T-cell (primary cell): ENCODE measurements around the gene CCDC154. TPM values are rescaled to one million over a fixed set of nuclear protein-coding genes. Genes with fewer than 3 reads are reported as not detected.
A peak's percentile ranks its signal among the peaks of the same experiment; 100 is the strongest.

Experiments
- ATAC-seq, 4 experiments: fragments of 200-7000 bp in 3 of 4; fragments of 150-1000 bp in 1 of 4; cut with Tn5 transposase; replicated peaks in 1 of 4; 1 replicate in 3 of 4; 2 replicates in 1 of 4; pipeline ENCODE4 v1.10.0; 2021; ENCODE audit warnings: moderate library complexity in 3 of 4, mild to moderate bottlenecking in 2 of 4, moderate number of reproducible peaks in 1 of 4
- CTCF ChIA-PET, 2 donors: fragments of 300-600 bp; sonication (Branson Sonifier 250); formaldehyde crosslinking; loops; one replicate each; lab custom pipeline; 2022; ENCODE audit warnings: antibody characterized with exemption in 2 of 2; lab: Charles Lee
- POLR2A ChIA-PET, 2 donors: fragments of 300-600 bp; sonication (Branson Sonifier 250); formaldehyde crosslinking; loops; one replicate each; lab custom pipeline; 2022; ENCODE audit warnings: antibody characterized with exemption in 2 of 2; lab: Charles Lee
- DNase-seq, 35 experiments: peaks; one replicate each; pipeline versions ENCODE4 v3.0.0 to v3.0.0-alpha.2; 2013 to 2023
- H3K27ac ChIP-seq: one replicate; pipeline ENCODE4 v1.5.1; 2013; ENCODE audit warnings: low read length
- H3K27me3 ChIP-seq, 2 experiments: replicated peaks in 1 of 2; 1 replicate in 1 of 2; 2 replicates in 1 of 2; pipeline versions ENCODE4 v1.6.1 to v1.7.0; 2013; ENCODE audit warnings: low read length in 1 of 2, mixed read lengths in 1 of 2; ENCODE audit not compliant: control insufficient read depth in 2 of 2, insufficient read depth in 2 of 2; ENCODE audit errors: extremely low read depth in 1 of 2
- H3K36me3 ChIP-seq, 2 donors: 1 replicate in 1 of 2; 2 replicates in 1 of 2; pipeline versions ENCODE4 v1.6.1 to v1.7.0; 2013; ENCODE audit warnings: low read length in 1 of 2; ENCODE audit not compliant: control insufficient read depth in 2 of 2, insufficient read depth in 1 of 2; ENCODE audit errors: extremely low read depth in 1 of 2
- H3K4me1 ChIP-seq, 2 experiments: 1 replicate in 1 of 2; 2 replicates in 1 of 2; pipeline versions ENCODE4 v1.6.1 to v1.7.0; 2013; ENCODE audit warnings: low read length in 2 of 2, mixed read lengths in 1 of 2; ENCODE audit not compliant: insufficient read depth in 2 of 2, control insufficient read depth in 1 of 2; ENCODE audit errors: extremely low read depth in 1 of 2
- H3K4me3 ChIP-seq, 2 donors: 1 replicate in 1 of 2; 2 replicates in 1 of 2; pipeline versions ENCODE4 v1.5.1 to v1.7.0; 2013; ENCODE audit warnings: mild to moderate bottlenecking in 2 of 2, low read length in 1 of 2, moderate library complexity in 1 of 2; ENCODE audit not compliant: control insufficient read depth in 1 of 2; ENCODE audit errors: extremely low read depth in 1 of 2
- H3K9me3 ChIP-seq: 2 replicates; pipeline ENCODE4 v1.7.0; 2013
- H3K27ac Mint-ChIP-seq, 2 donors: one replicate each; pipeline ENCODE4 v1.8.0; 2020 to 2021; ENCODE audit warnings: mild to moderate bottlenecking in 2 of 2, mixed read lengths in 2 of 2
- H3K27me3 Mint-ChIP-seq, 2 donors: one replicate each; pipeline ENCODE4 v1.8.0; 2021 to 2022; ENCODE audit warnings: mixed read lengths in 2 of 2
- H3K36me3 Mint-ChIP-seq: one replicate; pipeline ENCODE4 v1.8.0; 2021; ENCODE audit warnings: mixed read lengths
- H3K4me1 Mint-ChIP-seq, 3 donors: one replicate each; pipeline ENCODE4 v1.8.0; 2020 to 2022; ENCODE audit warnings: mixed read lengths in 3 of 3, mild to moderate bottlenecking in 1 of 3
- H3K4me3 Mint-ChIP-seq, 3 donors: one replicate each; pipeline ENCODE4 v1.8.0; 2020 to 2022; ENCODE audit warnings: mild to moderate bottlenecking in 3 of 3, mixed read lengths in 3 of 3, moderate library complexity in 3 of 3
- H3K9me3 Mint-ChIP-seq, 3 donors: one replicate each; pipeline ENCODE4 v1.8.0; 2020 to 2022; ENCODE audit warnings: mixed read lengths in 3 of 3
- WGBS: methylation state at CpG from one replicate; pipeline ENCODE4 v1.1.5; 2013; ENCODE audit warnings: missing lambda C conversion rate; ENCODE audit not compliant: insufficient coverage; 5-methylcytosine and 5-hydroxymethylcytosine counted together
- total RNA-seq, 35 experiments: library from RNA in 6 of 35; stranded (reverse) in 6 of 35; fragments of 120-200 nt in 1 of 35; gene quantifications; one replicate each; pipeline versions ENCODE4 v1.2.1 to v1.2.4 and lab custom pipeline; 2013 to 2026

Gene CCDC154
- total RNA-seq, 5 donors from 2014 or later (not counting 1 experiment from before 2014, with no cell fraction given) = 2.5 to 9.3 (median 6.5) TPM

- ATAC-seq = no peak
- no peaks in the 10 kb centered on the region for H3K36me3 Mint-ChIP-seq
- peaks cover 0 to 3% of the 10 kb centered on the region in 2 donors for H3K27me3 Mint-ChIP-seq
- 85% methylated on average over 51 of the region's 53 CpGs for WGBS
- H3K4me1 ChIP-seq = peaks cover 0 to 24% of the 10 kb centered on the region in 2 experiments
- no peak for DNase-seq
- no peak overlapping the region for H3K4me3 ChIP-seq
- no peaks in the 10 kb centered on the region for H3K4me1 Mint-ChIP-seq
- no peaks in the 10 kb centered on the region for H3K9me3 Mint-ChIP-seq
- H3K36me3 ChIP-seq = no peaks in the 10 kb centered on the region
- ChIA-PET POLR2A (no interaction called here), CTCF (no interaction called here)
- H3K4me3 Mint-ChIP-seq = no peak overlapping the region
- H3K27me3 ChIP-seq = peaks cover 0 to 37% of the 10 kb centered on the region in 2 experiments
- no peak overlapping the region for H3K27ac Mint-ChIP-seq
- no peak overlapping the region for H3K27ac ChIP-seq
- H3K9me3 ChIP-seq = no peaks in the 10 kb centered on the region
Measured at GRCh38 chr16:1427473-1428461, 16.6 kb downstream of the CCDC154 start.

- Mint-ChIP-seq H3K27me3 (peaks cover 0 to 3% of the 10 kb centered on the region in 2 donors), H3K4me3 (no peak overlapping the region), H3K36me3 (no peaks in the 10 kb centered on the region), H3K4me1 (peaks cover 0 to 3% (median 0%) of the 10 kb centered on the region in 3 donors), H3K27ac (no peak overlapping the region), H3K9me3 (no peaks in the 10 kb centered on the region)
- DNase-seq (no peak), ATAC-seq (no peak)
- ChIA-PET CTCF (no interaction called here), POLR2A (no interaction called here)
- 92% methylated on average over 39 of the region's 42 CpGs for WGBS
- no peaks in the 10 kb centered on the region for H3K36me3 ChIP-seq
- H3K9me3 ChIP-seq = no peaks in the 10 kb centered on the region
- peaks cover 0 to 35% of the 10 kb centered on the region in 2 experiments for H3K27me3 ChIP-seq
- peaks cover 0 to 16% of the 10 kb centered on the region in 2 experiments for H3K4me1 ChIP-seq
- no peak overlapping the region for H3K27ac ChIP-seq
- H3K4me3 ChIP-seq = no peak overlapping the region
Measured at GRCh38 chr16:1426734-1427471, 17.5 kb downstream of the CCDC154 start.

- Histone ChIP-seq H3K36me3 (no peaks in the 10 kb centered on the region), H3K4me1 (peaks cover 0 to 21% of the 10 kb centered on the region in 2 experiments), H3K27ac (no peak overlapping the region), H3K9me3 (no peaks in the 10 kb centered on the region), H3K4me3 (no peak overlapping the region), H3K27me3 (peaks cover 0 to 26% of the 10 kb centered on the region in 2 experiments)
- DNase-seq = no peak
- Mint-ChIP-seq H3K27ac (no peak overlapping the region), H3K36me3 (no peaks in the 10 kb centered on the region), H3K4me3 (no peak overlapping the region), H3K27me3 (peaks cover 0 to 3% of the 10 kb centered on the region in 2 donors), H3K4me1 (peaks cover 4 to 10% (median 4%) of the 10 kb centered on the region in 3 donors), H3K9me3 (no peaks in the 10 kb centered on the region)
- CTCF ChIA-PET = no interaction called here
- 93% methylated on average over 14 of the region's 16 CpGs for WGBS
- POLR2A ChIA-PET = no interaction called here
- ATAC-seq = no peak
Measured at GRCh38 chr16:1425616-1426370, 18.6 kb downstream of the CCDC154 start.

- ATAC-seq = no peak
- Histone ChIP-seq H3K4me3 (no peak overlapping the region), H3K27me3 (peaks cover 0 to 9% of the 10 kb centered on the region in 2 experiments), H3K9me3 (no peaks in the 10 kb centered on the region), H3K27ac (no peak overlapping the region), H3K36me3 (no peaks in the 10 kb centered on the region), H3K4me1 (peaks cover 9 to 31% of the 10 kb centered on the region in 2 experiments)
- ChIA-PET POLR2A (no interaction called here), CTCF (no interaction called here)
- Mint-ChIP-seq H3K27ac (no peak overlapping the region), H3K36me3 (no peaks in the 10 kb centered on the region), H3K4me3 (no peak overlapping the region), H3K9me3 (no peaks in the 10 kb centered on the region), H3K4me1 (peaks cover 4 to 21% (median 12%) of the 10 kb centered on the region in 3 donors), H3K27me3 (no peaks in the 10 kb centered on the region)
- DNase-seq = no peak
- WGBS = 100% methylated on average over 3 of the region's 12 CpGs
Measured at GRCh38 chr16:1424028-1424427, 20.3 kb downstream of the CCDC154 start.

GRCh38 chr16:1422076-1422475, 22.3 kb downstream of the CCDC154 start:
- no peaks in the 10 kb centered on the region for H3K27me3 Mint-ChIP-seq

More at GRCh38 chr16:1422076-1422475, 22.3 kb downstream of the CCDC154 start:
- H3K36me3 Mint-ChIP-seq = no peaks in the 10 kb centered on the region
- WGBS = 83% methylated on average over 6 of the region's 10 CpGs
- Histone ChIP-seq H3K36me3 (no peaks in the 10 kb centered on the region), H3K4me3 (no peak overlapping the region), H3K27ac (peak overlapping the region; percentile 93), H3K9me3 (no peaks in the 10 kb centered on the region), H3K27me3 (no peaks in the 10 kb centered on the region), H3K4me1 (peaks cover 9 to 22% of the 10 kb centered on the region in 2 experiments)
- ChIA-PET POLR2A (no interaction called here), CTCF (no interaction called here)
- ATAC-seq (no peak), DNase-seq (no peak)
- peak overlapping the region; percentile 28 to 87 (median 54) for H3K4me3 Mint-ChIP-seq
- peak overlapping the region; percentile 93 to 97 for H3K27ac Mint-ChIP-seq
- H3K4me1 Mint-ChIP-seq = peaks cover 12 to 23% (median 15%) of the 10 kb centered on the region in 3 donors
- no peaks in the 10 kb centered on the region for H3K9me3 Mint-ChIP-seq
